SK-N-SH treated with all-trans-retinoic acid at 6 μM for 48 hours (cell line): ENCODE data around the gene MMP8.

ENCODE experiments used
- ATAC-seq: fragments of 200-7000 bp; cut with Tn5 transposase; 3 replicates; pipeline ENCODE4 v1.9.1; 2020; ENCODE audit warnings: mild to moderate bottlenecking, moderate library complexity
- ARNTL ChIP-seq: fragments of 450-650 bp; formaldehyde crosslinking; IDR thresholded peaks from 2 replicates; pipeline ENCODE4 v1.5.0; 2020; ENCODE audit warnings: low read depth, mild to moderate bottlenecking, moderate library complexity, borderline replicate concordance
- BACH2 ChIP-seq: fragments of 250-450 bp; sonication (Bioruptor Pico); IDR thresholded peaks from 2 replicates; pipeline ENCODE4 v1.9.0; 2021; ENCODE audit warnings: mild to moderate bottlenecking, borderline replicate concordance
- CSDC2 ChIP-seq: fragments of 250-450 bp; sonication (Bioruptor Pico); IDR thresholded peaks from 2 replicates; pipeline ENCODE4 v1.5.0; 2020; ENCODE audit warnings: mild to moderate bottlenecking, moderate library complexity
- ESRRG ChIP-seq: fragments of 250-450 bp; sonication (Bioruptor Pico); IDR thresholded peaks from 2 replicates; pipeline ENCODE4 v1.6.1; 2021; ENCODE audit warnings: mild to moderate bottlenecking
- GLIS3 ChIP-seq: fragments of 250-450 bp; sonication (Bioruptor Pico); IDR thresholded peaks from 2 replicates; pipeline ENCODE4 v1.5.0; 2020; ENCODE audit warnings: mild to moderate bottlenecking, moderate library complexity
- OSR1 ChIP-seq: fragments of 250-450 bp; sonication (Bioruptor Pico); IDR thresholded peaks from 2 replicates; pipeline ENCODE4 v1.8.0; 2022; ENCODE audit warnings: moderate library complexity, mild to moderate bottlenecking, inconsistent platforms
- PPARA ChIP-seq: fragments of 250-450 bp; sonication (Bioruptor Pico); IDR thresholded peaks from 2 replicates; pipeline ENCODE4 v1.5.0; 2020; ENCODE audit warnings: mild to moderate bottlenecking, borderline replicate concordance
- TCF4 ChIP-seq: fragments of 250-450 bp; sonication (Bioruptor Pico); IDR thresholded peaks from 2 replicates; pipeline ENCODE4 v1.8.0; 2021; ENCODE audit warnings: mild to moderate bottlenecking, moderate library complexity, borderline replicate concordance
- TOX ChIP-seq: fragments of 250-450 bp; sonication (Bioruptor Pico); IDR thresholded peaks from 2 replicates; pipeline ENCODE4 v1.8.0; 2021; ENCODE audit warnings: mild to moderate bottlenecking, moderate library complexity, borderline replicate concordance
- ZFP3 ChIP-seq: fragments of 250-450 bp; sonication (Bioruptor Pico); IDR thresholded peaks from 2 replicates; pipeline ENCODE4 v1.5.0; 2020; ENCODE audit warnings: mild to moderate bottlenecking, moderate library complexity
- ZFP30 ChIP-seq: fragments of 450-650 bp; formaldehyde crosslinking; IDR thresholded peaks from 2 replicates; pipeline ENCODE4 v1.5.0; 2022; ENCODE audit warnings: mild to moderate bottlenecking, moderate library complexity
- ZNF565 ChIP-seq: fragments of 450-650 bp; formaldehyde crosslinking; conservative IDR thresholded peaks from 2 replicates; pipeline ENCODE4 v1.5.0; 2020; ENCODE audit warnings: low read depth, mild to moderate bottlenecking, moderate library complexity
- ZNF70 ChIP-seq: fragments of 450-650 bp; formaldehyde crosslinking; IDR thresholded peaks from 2 replicates; pipeline ENCODE4 v1.5.0; 2020; ENCODE audit warnings: mild to moderate bottlenecking, moderate library complexity
- ZNF8 ChIP-seq: fragments of 450-650 bp; formaldehyde crosslinking; IDR thresholded peaks from 2 replicates; pipeline ENCODE4 v1.5.0; 2020; ENCODE audit warnings: mild to moderate bottlenecking, moderate library complexity
- TF ChIP-seq, protein P1 (sequence below): fragments of 250-450 bp; sonication (Bioruptor Pico); IDR thresholded peaks from 2 replicates; pipeline ENCODE4 v1.5.1; 2021; ENCODE audit warnings: mild to moderate bottlenecking, moderate library complexity
- TF ChIP-seq, protein P2 (sequence below): fragments of 250-450 bp; sonication (Bioruptor Pico); IDR thresholded peaks from 2 replicates; pipeline ENCODE4 v1.8.0; 2020; ENCODE audit warnings: mild to moderate bottlenecking, moderate library complexity, borderline replicate concordance
- TF ChIP-seq, protein P3 (sequence below): fragments of 250-450 bp; sonication (Bioruptor Pico); IDR thresholded peaks from 2 replicates; pipeline ENCODE4 v1.5.1; 2020; ENCODE audit warnings: low read depth, mild to moderate bottlenecking, moderate library complexity
- TF ChIP-seq, protein P4 (sequence below): fragments of 250-450 bp; sonication (Bioruptor Pico); IDR thresholded peaks from 2 replicates; pipeline ENCODE4 v1.5.0; 2020; ENCODE audit warnings: mild to moderate bottlenecking, moderate library complexity
- TF ChIP-seq, protein P5 (sequence below): fragments of 250-450 bp; sonication (Bioruptor Pico); IDR thresholded peaks from 2 replicates; pipeline ENCODE4 v1.8.0; 2021; ENCODE audit warnings: low read depth, mild to moderate bottlenecking, moderate library complexity, borderline replicate concordance

MMP8 gene

DNA sequence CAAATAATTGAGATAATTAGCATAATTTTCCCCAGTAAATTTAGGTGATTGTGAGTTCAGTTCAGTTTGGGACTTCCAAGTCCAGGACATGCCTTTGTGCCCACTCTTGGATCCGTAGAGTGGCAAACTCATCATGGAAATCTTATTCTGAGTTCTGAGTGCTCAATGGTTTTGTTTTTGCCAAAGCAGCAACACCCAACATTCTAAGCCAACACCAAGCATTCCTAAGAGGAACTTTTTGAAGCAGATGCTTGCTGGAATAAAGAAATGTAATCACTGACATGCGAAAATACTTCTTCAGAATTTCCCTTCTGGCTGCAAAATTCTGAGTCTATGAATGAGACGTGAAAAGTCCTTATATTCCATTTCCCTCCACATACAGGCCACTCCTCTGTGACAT is 29.6 kb downstream of the MMP8 start (continued):
- TF ChIP-seq, protein P1, sequence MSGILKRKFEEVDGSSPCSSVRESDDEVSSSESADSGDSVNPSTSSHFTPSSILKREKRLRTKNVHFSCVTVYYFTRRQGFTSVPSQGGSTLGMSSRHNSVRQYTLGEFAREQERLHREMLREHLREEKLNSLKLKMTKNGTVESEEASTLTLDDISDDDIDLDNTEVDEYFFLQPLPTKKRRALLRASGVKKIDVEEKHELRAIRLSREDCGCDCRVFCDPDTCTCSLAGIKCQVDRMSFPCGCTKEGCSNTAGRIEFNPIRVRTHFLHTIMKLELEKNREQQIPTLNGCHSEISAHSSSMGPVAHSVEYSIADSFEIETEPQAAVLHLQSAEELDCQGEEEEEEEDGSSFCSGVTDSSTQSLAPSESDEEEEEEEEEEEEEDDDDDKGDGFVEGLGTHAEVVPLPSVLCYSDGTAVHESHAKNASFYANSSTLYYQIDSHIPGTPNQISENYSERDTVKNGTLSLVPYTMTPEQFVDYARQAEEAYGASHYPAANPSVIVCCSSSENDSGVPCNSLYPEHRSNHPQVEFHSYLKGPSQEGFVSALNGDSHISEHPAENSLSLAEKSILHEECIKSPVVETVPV (CRISPR knock-in tag): no peak
- TF ChIP-seq, protein P2, sequence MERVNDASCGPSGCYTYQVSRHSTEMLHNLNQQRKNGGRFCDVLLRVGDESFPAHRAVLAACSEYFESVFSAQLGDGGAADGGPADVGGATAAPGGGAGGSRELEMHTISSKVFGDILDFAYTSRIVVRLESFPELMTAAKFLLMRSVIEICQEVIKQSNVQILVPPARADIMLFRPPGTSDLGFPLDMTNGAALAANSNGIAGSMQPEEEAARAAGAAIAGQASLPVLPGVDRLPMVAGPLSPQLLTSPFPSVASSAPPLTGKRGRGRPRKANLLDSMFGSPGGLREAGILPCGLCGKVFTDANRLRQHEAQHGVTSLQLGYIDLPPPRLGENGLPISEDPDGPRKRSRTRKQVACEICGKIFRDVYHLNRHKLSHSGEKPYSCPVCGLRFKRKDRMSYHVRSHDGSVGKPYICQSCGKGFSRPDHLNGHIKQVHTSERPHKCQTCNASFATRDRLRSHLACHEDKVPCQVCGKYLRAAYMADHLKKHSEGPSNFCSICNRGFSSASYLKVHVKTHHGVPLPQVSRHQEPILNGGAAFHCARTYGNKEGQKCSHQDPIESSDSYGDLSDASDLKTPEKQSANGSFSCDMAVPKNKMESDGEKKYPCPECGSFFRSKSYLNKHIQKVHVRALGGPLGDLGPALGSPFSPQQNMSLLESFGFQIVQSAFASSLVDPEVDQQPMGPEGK (CRISPR knock-in tag): no peak
- TF ChIP-seq ZNF565 (CRISPR knock-in tag) (no peak), TOX (CRISPR knock-in tag) (no peak), TCF4 (CRISPR knock-in tag) (no peak), GLIS3 (CRISPR knock-in tag) (no peak)

DNA sequence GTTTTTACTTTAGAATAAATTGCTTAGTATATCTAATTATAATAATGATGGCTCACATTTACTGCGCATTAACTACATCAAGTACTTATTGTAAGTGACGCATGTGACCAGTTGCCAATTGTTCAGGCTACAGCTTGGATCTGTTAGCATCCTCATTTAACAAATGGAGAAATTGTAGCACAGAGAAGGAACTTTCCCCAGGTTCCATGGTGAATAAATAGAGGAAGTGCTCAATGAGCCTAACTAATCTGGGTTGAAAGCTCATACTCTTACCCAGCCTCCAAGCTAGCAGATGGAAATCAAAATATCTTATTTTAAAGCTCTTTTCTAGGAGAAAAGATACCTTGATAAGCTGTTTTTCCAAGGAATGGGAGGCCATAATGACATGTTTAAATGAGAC is 39.0 kb downstream of the MMP8 start:
- ATAC-seq: no peak
- TF ChIP-seq ZFP30: no peak
- TF ChIP-seq, protein P3, sequence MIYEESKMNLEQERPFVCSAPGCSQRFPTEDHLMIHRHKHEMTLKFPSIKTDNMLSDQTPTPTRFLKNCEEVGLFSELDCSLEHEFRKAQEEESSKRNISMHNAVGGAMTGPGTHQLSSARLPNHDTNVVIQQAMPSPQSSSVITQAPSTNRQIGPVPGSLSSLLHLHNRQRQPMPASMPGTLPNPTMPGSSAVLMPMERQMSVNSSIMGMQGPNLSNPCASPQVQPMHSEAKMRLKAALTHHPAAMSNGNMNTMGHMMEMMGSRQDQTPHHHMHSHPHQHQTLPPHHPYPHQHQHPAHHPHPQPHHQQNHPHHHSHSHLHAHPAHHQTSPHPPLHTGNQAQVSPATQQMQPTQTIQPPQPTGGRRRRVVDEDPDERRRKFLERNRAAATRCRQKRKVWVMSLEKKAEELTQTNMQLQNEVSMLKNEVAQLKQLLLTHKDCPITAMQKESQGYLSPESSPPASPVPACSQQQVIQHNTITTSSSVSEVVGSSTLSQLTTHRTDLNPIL (CRISPR knock-in tag): no peak
- no peak for TF ChIP-seq BACH2 (CRISPR knock-in tag)
- no peak for TF ChIP-seq ZFP3 (CRISPR knock-in tag)
- TF ChIP-seq ESRRG: no peak
- no peak for TF ChIP-seq ZNF565 (CRISPR knock-in tag)

DNA sequence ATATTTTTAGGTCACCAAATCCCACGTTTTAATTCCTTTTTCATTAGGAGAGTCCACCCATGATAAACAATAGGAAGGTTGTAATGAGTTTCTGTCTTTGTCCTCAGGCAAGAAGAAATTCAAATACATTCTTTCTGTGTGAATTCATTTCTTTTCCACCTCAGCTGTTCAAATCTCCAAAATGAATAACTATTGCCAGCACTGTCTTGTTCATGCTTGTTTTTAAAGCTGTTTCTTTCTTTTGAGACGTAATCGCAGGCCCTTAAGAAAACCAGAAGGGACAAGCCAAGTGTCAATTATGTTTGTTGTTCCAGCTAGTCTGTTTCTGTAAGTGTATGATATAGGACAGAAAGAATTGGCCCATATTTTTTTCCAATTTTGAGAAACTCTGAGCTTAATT is 39.4 kb downstream of the MMP8 start:
- TF ChIP-seq, protein P3 (CRISPR knock-in tag): no peak
- TF ChIP-seq, protein P1 (CRISPR knock-in tag): no peak
- no peak for TF ChIP-seq TCF4 (CRISPR knock-in tag)
- TF ChIP-seq, all 23 proteins: peak for 0
- no peak for ATAC-seq

DNA sequence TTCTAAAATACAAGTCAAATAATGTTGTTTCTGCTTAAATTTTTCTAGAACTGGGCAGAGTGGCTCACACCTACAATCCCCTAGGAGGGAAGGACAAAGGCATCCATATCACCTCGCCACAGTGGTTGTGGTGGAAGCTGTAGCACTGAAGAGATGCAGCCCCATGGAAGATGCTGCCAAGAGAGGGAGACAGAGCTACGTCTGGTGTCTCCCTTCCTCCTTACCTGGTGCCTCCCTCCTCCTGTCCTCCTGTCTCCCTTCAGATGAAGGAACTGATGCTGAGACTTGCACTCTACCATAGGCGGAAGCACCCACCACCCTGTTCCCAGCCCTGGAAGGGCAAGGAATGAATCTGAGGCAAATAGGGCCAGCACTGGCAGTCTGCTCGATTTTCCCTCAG is 41.5 kb downstream of the MMP8 start:
- TF ChIP-seq ZFP30 (no peak), BACH2 (CRISPR knock-in tag) (no peak), ESRRG (no peak), ARNTL (CRISPR knock-in tag) (no peak), PPARA (CRISPR knock-in tag) (no peak), CSDC2 (no peak), ZNF8 (no peak), OSR1 (CRISPR knock-in tag) (no peak), TCF4 (CRISPR knock-in tag) (no peak), ZNF70 (CRISPR knock-in tag) (no peak), GLIS3 (CRISPR knock-in tag) (no peak)
- TF ChIP-seq, protein P2 (CRISPR knock-in tag): no peak
- TF ChIP-seq, protein P4, sequence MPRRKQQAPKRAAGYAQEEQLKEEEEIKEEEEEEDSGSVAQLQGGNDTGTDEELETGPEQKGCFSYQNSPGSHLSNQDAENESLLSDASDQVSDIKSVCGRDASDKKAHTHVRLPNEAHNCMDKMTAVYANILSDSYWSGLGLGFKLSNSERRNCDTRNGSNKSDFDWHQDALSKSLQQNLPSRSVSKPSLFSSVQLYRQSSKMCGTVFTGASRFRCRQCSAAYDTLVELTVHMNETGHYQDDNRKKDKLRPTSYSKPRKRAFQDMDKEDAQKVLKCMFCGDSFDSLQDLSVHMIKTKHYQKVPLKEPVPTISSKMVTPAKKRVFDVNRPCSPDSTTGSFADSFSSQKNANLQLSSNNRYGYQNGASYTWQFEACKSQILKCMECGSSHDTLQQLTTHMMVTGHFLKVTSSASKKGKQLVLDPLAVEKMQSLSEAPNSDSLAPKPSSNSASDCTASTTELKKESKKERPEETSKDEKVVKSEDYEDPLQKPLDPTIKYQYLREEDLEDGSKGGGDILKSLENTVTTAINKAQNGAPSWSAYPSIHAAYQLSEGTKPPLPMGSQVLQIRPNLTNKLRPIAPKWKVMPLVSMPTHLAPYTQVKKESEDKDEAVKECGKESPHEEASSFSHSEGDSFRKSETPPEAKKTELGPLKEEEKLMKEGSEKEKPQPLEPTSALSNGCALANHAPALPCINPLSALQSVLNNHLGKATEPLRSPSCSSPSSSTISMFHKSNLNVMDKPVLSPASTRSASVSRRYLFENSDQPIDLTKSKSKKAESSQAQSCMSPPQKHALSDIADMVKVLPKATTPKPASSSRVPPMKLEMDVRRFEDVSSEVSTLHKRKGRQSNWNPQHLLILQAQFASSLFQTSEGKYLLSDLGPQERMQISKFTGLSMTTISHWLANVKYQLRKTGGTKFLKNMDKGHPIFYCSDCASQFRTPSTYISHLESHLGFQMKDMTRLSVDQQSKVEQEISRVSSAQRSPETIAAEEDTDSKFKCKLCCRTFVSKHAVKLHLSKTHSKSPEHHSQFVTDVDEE (CRISPR knock-in tag): no peak
- TF ChIP-seq, protein P1 (CRISPR knock-in tag): no peak
- TF ChIP-seq, protein P5, sequence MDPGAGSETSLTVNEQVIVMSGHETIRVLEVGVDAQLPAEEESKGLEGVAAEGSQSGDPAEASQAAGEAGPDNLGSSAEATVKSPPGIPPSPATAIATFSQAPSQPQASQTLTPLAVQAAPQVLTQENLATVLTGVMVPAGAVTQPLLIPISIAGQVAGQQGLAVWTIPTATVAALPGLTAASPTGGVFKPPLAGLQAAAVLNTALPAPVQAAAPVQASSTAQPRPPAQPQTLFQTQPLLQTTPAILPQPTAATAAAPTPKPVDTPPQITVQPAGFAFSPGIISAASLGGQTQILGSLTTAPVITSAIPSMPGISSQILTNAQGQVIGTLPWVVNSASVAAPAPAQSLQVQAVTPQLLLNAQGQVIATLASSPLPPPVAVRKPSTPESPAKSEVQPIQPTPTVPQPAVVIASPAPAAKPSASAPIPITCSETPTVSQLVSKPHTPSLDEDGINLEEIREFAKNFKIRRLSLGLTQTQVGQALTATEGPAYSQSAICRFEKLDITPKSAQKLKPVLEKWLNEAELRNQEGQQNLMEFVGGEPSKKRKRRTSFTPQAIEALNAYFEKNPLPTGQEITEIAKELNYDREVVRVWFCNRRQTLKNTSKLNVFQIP (CRISPR knock-in tag): no peak
- ATAC-seq: peak; percentile 67
